H1 (cell line): ENCODE results near the gene VPS37C. TPM values are rescaled to one million over a fixed set of nuclear protein-coding genes. Genes with fewer than 3 reads are reported as not detected.

Experiments used
- CTCF ChIA-PET: fragments of 300-600 bp; sonication (Branson Sonifier 250); formaldehyde crosslinking; loops from one replicate; lab custom pipeline; 2021; ENCODE audit not compliant: partially characterized antibody; lab: Charles Lee
- POLR2A ChIA-PET: fragments of 300-600 bp; sonication (Branson Sonifier 250); formaldehyde crosslinking; loops from one replicate; lab custom pipeline; 2021; ENCODE audit warnings: inconsistent platforms; ENCODE audit not compliant: partially characterized antibody; lab: Charles Lee
- DNase-seq, 2 experiments: peaks; one replicate each; pipeline versions ENCODE4 v3.0.0 to v3.0.0-alpha.2; 2010 to 2022; ENCODE audit warnings: low spot score in 2 of 2, low read depth in 1 of 2, mixed read lengths in 1 of 2
- FAIRE-seq: peaks from 2 replicates; lab custom pipeline; 2011; peaks lifted over from hg19 to GRCh38; lab: Jason Lieb, UNC
- H2AFZ ChIP-seq: 2 replicates; pipeline ENCODE4 v1.8.1; 2012; ENCODE audit warnings: low read length, inconsistent platforms
- H2AK5ac ChIP-seq: 2 replicates; pipeline ENCODE4 v1.6.1; 2013; ENCODE audit warnings: low read depth, low read length
- H2BK120ac ChIP-seq: replicated peaks from 2 replicates; pipeline ENCODE3; 2013; ENCODE audit warnings: low read depth, low read length, inconsistent platforms
- H2BK12ac ChIP-seq: 2 replicates; pipeline ENCODE4 v1.6.1; 2013; ENCODE audit warnings: low read depth, low read length
- H2BK15ac ChIP-seq: 2 replicates; pipeline ENCODE4 v1.6.1; 2013; ENCODE audit warnings: low read length
- H2BK20ac ChIP-seq: 2 replicates; pipeline ENCODE4 v1.6.1; 2013; ENCODE audit warnings: low read length
- H2BK5ac ChIP-seq: 2 replicates; pipeline ENCODE4 v1.6.1; 2013; ENCODE audit warnings: low read depth, low read length
- H3K14ac ChIP-seq: 2 replicates; pipeline ENCODE4 v1.6.1; 2013; ENCODE audit warnings: inconsistent platforms; ENCODE audit not compliant: insufficient read length
- H3K18ac ChIP-seq: 2 replicates; pipeline ENCODE4 v1.6.1; 2013; ENCODE audit warnings: low read length; ENCODE audit errors: extremely low read depth
- H3K23ac ChIP-seq: 2 replicates; pipeline ENCODE4 v1.6.1; 2013; ENCODE audit warnings: inconsistent platforms; ENCODE audit not compliant: insufficient read length
- H3K23me2 ChIP-seq: 2 replicates; pipeline ENCODE4 v1.6.1; 2013; ENCODE audit warnings: low read depth, low read length
- H3K27ac ChIP-seq: 2 replicates; pipeline ENCODE4 v1.6.1; 2011; ENCODE audit warnings: low read depth, low read length, inconsistent platforms
- H3K27me3 ChIP-seq, 4 experiments: replicated peaks in 1 of 4; 1 replicate in 1 of 4; 2 replicates in 3 of 4; pipeline versions ENCODE4 v1.6.1 to v1.8.1; 2011 to 2013; ENCODE audit warnings: low read length in 3 of 4, mild to moderate bottlenecking in 3 of 4, inconsistent platforms in 2 of 4, mixed read lengths in 2 of 4, moderate library complexity in 1 of 4; ENCODE audit not compliant: control insufficient read depth in 3 of 4, insufficient read depth in 3 of 4; ENCODE audit errors: extremely low read depth in 1 of 4
- H3K36me3 ChIP-seq, 4 experiments: 2 replicates each; pipeline versions ENCODE4 v1.6.1 to v1.8.1; 2011 to 2013; ENCODE audit warnings: mild to moderate bottlenecking in 4 of 4, low read length in 3 of 4, moderate library complexity in 2 of 4, control low read depth in 1 of 4, inconsistent platforms in 1 of 4; ENCODE audit not compliant: insufficient read depth in 4 of 4, control insufficient read depth in 2 of 4
- H3K4ac ChIP-seq: replicated peaks from 2 replicates; pipeline ENCODE3; 2013; ENCODE audit warnings: low read length, low read depth, mixed read lengths, inconsistent platforms; ENCODE audit not compliant: insufficient read length
- H3K4me1 ChIP-seq, 4 experiments: replicated peaks in 1 of 4; 1 replicate in 1 of 4; 2 replicates in 3 of 4; pipeline versions ENCODE4 v1.6.1 to v1.8.1; 2011 to 2013; ENCODE audit warnings: low read length in 3 of 4, inconsistent platforms in 2 of 4, mixed read lengths in 1 of 4; ENCODE audit not compliant: insufficient read depth in 4 of 4, control insufficient read depth in 3 of 4
- H3K4me2 ChIP-seq, 2 experiments: 2 replicates each; pipeline versions ENCODE4 v1.6.1 to v1.8.1; 2011 to 2013; ENCODE audit warnings: low read depth in 2 of 2, low read length in 2 of 2, control low read depth in 1 of 2, inconsistent platforms in 1 of 2, mild to moderate bottlenecking in 1 of 2; ENCODE audit not compliant: insufficient read depth in 1 of 2
- H3K4me3 ChIP-seq, 4 experiments: fragments of 200-600, 300-600 bp in 1 of 4; sonication (generic), shearing (Covaris generic), sonication (Bioruptor Twin) in 1 of 4; 2 replicates each; pipeline versions ENCODE4 v1.5.1 to v1.8.1; 2011 to 2016; ENCODE audit warnings: low read length in 4 of 4, low read depth in 3 of 4, control low read depth in 2 of 4, inconsistent platforms in 2 of 4, mild to moderate bottlenecking in 2 of 4, mixed read lengths in 1 of 4, moderate library complexity in 1 of 4; ENCODE audit not compliant: insufficient read depth in 2 of 4; ENCODE audit errors: extremely low read depth in 1 of 4
- H3K56ac ChIP-seq: replicated peaks from 2 replicates; pipeline ENCODE3; 2013; ENCODE audit warnings: low read depth, mild to moderate bottlenecking, mixed read lengths, low read length, inconsistent platforms; ENCODE audit not compliant: insufficient read length
- H3K79me1 ChIP-seq: 2 replicates; pipeline ENCODE4 v1.6.1; 2013; ENCODE audit warnings: low read depth, low read length, control low read depth
- H3K79me2 ChIP-seq, 2 experiments: 2 replicates each; pipeline versions ENCODE4 v1.6.1 to v1.8.1; 2012 to 2013; ENCODE audit warnings: low read length in 2 of 2, mild to moderate bottlenecking in 2 of 2, inconsistent platforms in 1 of 2; ENCODE audit not compliant: insufficient read depth in 2 of 2, control insufficient read depth in 1 of 2
- H3K9ac ChIP-seq, 4 experiments: replicated peaks in 1 of 4; 1 replicate in 1 of 4; 2 replicates in 3 of 4; pipeline versions ENCODE4 v1.6.1 to v1.8.1; 2011 to 2013; ENCODE audit warnings: low read depth in 3 of 4, low read length in 3 of 4, control low read depth in 2 of 4, mild to moderate bottlenecking in 2 of 4, moderate library complexity in 2 of 4, inconsistent platforms in 1 of 4; ENCODE audit errors: extremely low read depth in 1 of 4
- H3K9me3 ChIP-seq, 2 experiments: 2 replicates each; pipeline versions ENCODE4 v1.6.1 to v1.8.1; 2012 to 2013; ENCODE audit warnings: mild to moderate bottlenecking in 2 of 2, moderate library complexity in 2 of 2, control low read depth in 1 of 2, inconsistent platforms in 1 of 2, low read depth in 1 of 2, low read length in 1 of 2, mixed read lengths in 1 of 2; ENCODE audit not compliant: insufficient read depth in 2 of 2
- H4K20me1 ChIP-seq, 2 experiments: replicated peaks in 1 of 2; 2 replicates each; pipeline versions ENCODE3 to v1.8.1; 2011 to 2013; ENCODE audit warnings: inconsistent platforms in 2 of 2, low read length in 2 of 2, mild to moderate bottlenecking in 1 of 2; ENCODE audit not compliant: insufficient read depth in 2 of 2, control insufficient read depth in 1 of 2
- H4K5ac ChIP-seq: 2 replicates; pipeline ENCODE4 v1.6.1; 2013; ENCODE audit warnings: low read length, low read depth, mixed read lengths, inconsistent platforms; ENCODE audit not compliant: insufficient read length
- H4K8ac ChIP-seq: 2 replicates; pipeline ENCODE4 v1.8.0; 2013; ENCODE audit warnings: mild to moderate bottlenecking, moderate library complexity, low read length, inconsistent platforms; ENCODE audit not compliant: insufficient read depth; ENCODE audit errors: extremely low read depth
- H4K91ac ChIP-seq: replicated peaks from 2 replicates; pipeline ENCODE3; 2013; ENCODE audit warnings: low read length, mixed read lengths, inconsistent platforms; ENCODE audit not compliant: insufficient read length
- ASH2L ChIP-seq: fragments of 200-600, 300-600 bp; sonication (generic); IDR thresholded peaks from one replicate; pipeline ENCODE4 v1.7.1; 2017; ENCODE audit warnings: low read length
- CREB1 ChIP-seq: IDR thresholded peaks from 2 replicates; pipeline ENCODE4 v1.6.1; 2012; ENCODE audit warnings: inconsistent platforms
- GTF2F1 ChIP-seq: IDR thresholded peaks from 2 replicates; pipeline ENCODE4 v1.6.1; 2012; ENCODE audit warnings: low read depth, low read length, improper control_type of control experiment, borderline replicate concordance
- NANOG ChIP-seq: IDR thresholded peaks from 2 replicates; pipeline ENCODE4 v1.6.1; 2011; ENCODE audit warnings: low read length, low read depth, mild to moderate bottlenecking, inconsistent platforms; ENCODE audit not compliant: insufficient read depth, poor library complexity, severe bottlenecking
- RXRA ChIP-seq: IDR thresholded peaks from 2 replicates; pipeline ENCODE4 v1.6.1; 2011; ENCODE audit warnings: low read depth, mild to moderate bottlenecking, low read length, moderate library complexity; ENCODE audit not compliant: insufficient read depth
- SIX5 ChIP-seq: IDR thresholded peaks from 2 replicates; pipeline ENCODE4 v1.6.1; 2011; ENCODE audit warnings: mild to moderate bottlenecking, low read depth, low read length
- SP2 ChIP-seq: IDR thresholded peaks from 2 replicates; pipeline ENCODE4 v1.6.1; 2012; ENCODE audit warnings: mild to moderate bottlenecking, low read length, inconsistent platforms
- SP4 ChIP-seq: IDR thresholded peaks from 2 replicates; pipeline ENCODE4 v1.6.1; 2012; ENCODE audit warnings: low read length, inconsistent platforms
- TCF12 ChIP-seq: IDR thresholded peaks from 2 replicates; pipeline ENCODE4 v1.6.1; 2011; ENCODE audit warnings: low read depth, mild to moderate bottlenecking, low read length
- WGBS, 2 experiments: shearing (Covaris generic) in 1 of 2; methylation state at CpG; one replicate each; pipeline versions ENCODE4 v1.1.6 to v1.1.7; 2013 to 2015; ENCODE audit warnings: low lambda C conversion rate in 2 of 2, mixed read lengths in 2 of 2, inconsistent platforms in 1 of 2, low coverage in 1 of 2, missing lambda C conversion rate in 1 of 2; ENCODE audit not compliant: insufficient replicate concordance in 2 of 2, insufficient coverage in 1 of 2, insufficient read length in 1 of 2; ENCODE audit errors: extremely low coverage in 1 of 2, missing lambda C conversion rate in 1 of 2; 5-methylcytosine and 5-hydroxymethylcytosine counted together
- polyA plus RNA-seq, 7 experiments: library from polyadenylated mRNA; depleted of rRNA in 3 of 7; stranded (reverse) in 5 of 7; unstranded in 2 of 7; fragments of >200 nt in 5 of 7; fragments of 200-250 nt in 2 of 7; gene quantifications; 1 replicate in 5 of 7; 2 replicates in 1 of 7; 4 replicates in 1 of 7; pipeline versions ENCODE4 v1.2.1 to v1.2.3, GENCODE V29; 2011 to 2013; ENCODE audit warnings: missing spikeins in 2 of 7, mixed read lengths in 2 of 7
- total RNA-seq: library from RNA; stranded (reverse); fragmentation: NEBNext Ultra II Directional; extraction: Animal tissue kit (Norgen Biotek cat#: 25700); gene quantifications from 2 replicates; pipeline ENCODE4 v1.2.1, GENCODE V29; 2021
- TF ChIP-seq, protein P1 (sequence below): IDR thresholded peaks from 2 replicates; pipeline ENCODE4 v1.6.1; 2011; ENCODE audit warnings: low read length, improper control_type of control experiment
- TF ChIP-seq, protein P2 (sequence below): IDR thresholded peaks from 2 replicates; pipeline ENCODE4 v1.6.1; 2012; ENCODE audit warnings: low read length, inconsistent platforms

VPS37C gene
- total and polyA plus RNA-seq, 2 of the 8 experiments (the other 6 are each of a cell fraction or from before 2014, with no cell fraction given), result 12.9 to 21.0 TPM

GRCh38 chr11:61120099-61120705 lies 41.0 kb downstream of the VPS37C start:
- H2BK120ac ChIP-seq, result no peak overlapping the region
- DNase-seq (no peak), FAIRE-seq (no peak)
- H3K23me2 ChIP-seq, result peaks cover 11% of the 10 kb centered on the region; the same call in 1 of the 2 replicates
- H3K4me2 ChIP-seq, result no peak overlapping the region
- no peaks in the 10 kb centered on the region for H3K79me2 ChIP-seq
- H2AK5ac ChIP-seq, result no peak overlapping the region
- no peak overlapping the region for H3K4me3 ChIP-seq
- no peak overlapping the region for H3K18ac ChIP-seq
- peaks cover 0 to 2% (median 0%) of the 10 kb centered on the region in 4 experiments; a peak in 1 of 7 replicates for H3K27me3 ChIP-seq
- no peak overlapping the region for H3K23ac ChIP-seq
- H3K27ac ChIP-seq, result no peak overlapping the region
- no peak overlapping the region for H2BK20ac ChIP-seq
- H4K5ac ChIP-seq, result no peak overlapping the region
- H3K14ac ChIP-seq, result no peak overlapping the region
- WGBS, 2 experiments, result 86% methylated on average over 14 of the region's 14 CpGs; no CpG with 5 or more reads in 1 of the 2 experiments
- H4K20me1 ChIP-seq, result peaks cover 1 to 3% of the 10 kb centered on the region in 2 experiments
- ChIA-PET CTCF (interaction anchor here (1.5 kb wide), 1 partner anchor 23 kb away, joined by 3 read pairs; no protein-coding TSS in a partner anchor), POLR2A (no interaction called here)
- H3K4ac ChIP-seq, result no peak overlapping the region
- no peaks in the 10 kb centered on the region for H3K36me3 ChIP-seq
- no peak overlapping the region for H4K91ac ChIP-seq
- no peak overlapping the region for H3K56ac ChIP-seq
- H3K9me3 ChIP-seq, result no peaks in the 10 kb centered on the region
- no peaks in the 10 kb centered on the region; a peak in 1 of 7 replicates for H3K4me1 ChIP-seq
- H4K8ac ChIP-seq, result peak overlapping the region; percentile 3; the same call in 1 of the 2 replicates
- H2BK15ac ChIP-seq, result no peak overlapping the region
- no peak overlapping the region for H2BK12ac ChIP-seq
- H2BK5ac ChIP-seq, result no peak overlapping the region
- H2AFZ ChIP-seq, result no peak overlapping the region
- no peaks in the 10 kb centered on the region for H3K79me1 ChIP-seq
- H3K9ac ChIP-seq, result no peak overlapping the region
- TF ChIP-seq NANOG (no peak), CREB1 (no peak), TCF12 (no peak), ASH2L (no peak), SP4 (no peak), GTF2F1 (no peak), RXRA (no peak), SIX5 (no peak), SP2 (no peak)
- TF ChIP-seq, protein P1, sequence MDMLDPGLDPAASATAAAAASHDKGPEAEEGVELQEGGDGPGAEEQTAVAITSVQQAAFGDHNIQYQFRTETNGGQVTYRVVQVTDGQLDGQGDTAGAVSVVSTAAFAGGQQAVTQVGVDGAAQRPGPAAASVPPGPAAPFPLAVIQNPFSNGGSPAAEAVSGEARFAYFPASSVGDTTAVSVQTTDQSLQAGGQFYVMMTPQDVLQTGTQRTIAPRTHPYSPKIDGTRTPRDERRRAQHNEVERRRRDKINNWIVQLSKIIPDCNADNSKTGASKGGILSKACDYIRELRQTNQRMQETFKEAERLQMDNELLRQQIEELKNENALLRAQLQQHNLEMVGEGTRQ, result no peak
- TF ChIP-seq, protein P2, sequence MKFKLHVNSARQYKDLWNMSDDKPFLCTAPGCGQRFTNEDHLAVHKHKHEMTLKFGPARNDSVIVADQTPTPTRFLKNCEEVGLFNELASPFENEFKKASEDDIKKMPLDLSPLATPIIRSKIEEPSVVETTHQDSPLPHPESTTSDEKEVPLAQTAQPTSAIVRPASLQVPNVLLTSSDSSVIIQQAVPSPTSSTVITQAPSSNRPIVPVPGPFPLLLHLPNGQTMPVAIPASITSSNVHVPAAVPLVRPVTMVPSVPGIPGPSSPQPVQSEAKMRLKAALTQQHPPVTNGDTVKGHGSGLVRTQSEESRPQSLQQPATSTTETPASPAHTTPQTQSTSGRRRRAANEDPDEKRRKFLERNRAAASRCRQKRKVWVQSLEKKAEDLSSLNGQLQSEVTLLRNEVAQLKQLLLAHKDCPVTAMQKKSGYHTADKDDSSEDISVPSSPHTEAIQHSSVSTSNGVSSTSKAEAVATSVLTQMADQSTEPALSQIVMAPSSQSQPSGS, result no peak
